HCT116 (cell line): Measurements from ENCODE around the gene MMEL1. TPM values are rescaled to one million over a fixed set of nuclear protein-coding genes. Genes with fewer than 3 reads are reported as not detected.
"Not testable (repeated sequence)": the region's sequence is repeated elsewhere in the genome, so short reads cannot be mapped to it uniquely, and the experiment has no call there.

ENCODE experiments used
- ATAC-seq: fragments of 200-7000 bp; cut with Tn5 transposase; 2 replicates; pipeline ENCODE4 v1.9.1; 2020; ENCODE audit warnings: mild to moderate bottlenecking, moderate library complexity
- BruUV-seq: library from RNA; stranded (reverse); fragments of 400-500 nt; replicated peaks from 2 replicates; lab custom pipeline; 2021; lab: Mats Ljungman, UMichigan
- CTCF ChIA-PET: fragments of 300-600 bp; sonication (Branson Sonifier 250); formaldehyde crosslinking; loops from one replicate; lab custom pipeline; 2021; ENCODE audit warnings: antibody characterized with exemption; lab: Charles Lee
- POLR2A ChIA-PET: fragments of 300-600, 350-600 bp; sonication (Branson Sonifier 250); formaldehyde crosslinking; loops from one replicate; lab custom pipeline; 2021; ENCODE audit warnings: antibody characterized with exemption; lab: Charles Lee
- RAD21 ChIA-PET, 2 experiments: fragments of 300-600 bp; sonication (Branson Sonifier 250); formaldehyde crosslinking; loops; one replicate each; lab custom pipeline; 2023; ENCODE audit warnings: low total read pairs in 2 of 2; ENCODE audit not compliant: uncharacterized antibody in 2 of 2, unreplicated experiment in 2 of 2, low non-redundant PET in 1 of 2; lab: Charles Lee
- DNase-seq: peaks from one replicate; pipeline ENCODE4 v3.0.0-alpha.2; 2010; ENCODE audit warnings: low read depth, low spot score
- H2AFZ ChIP-seq: fragments of 200-600 bp; shearing (Covaris generic), sonication (generic); 2 replicates; pipeline ENCODE4 v1.6.1; 2017; ENCODE audit warnings: low read depth, mixed run types, mixed read lengths, antibody characterized with exemption, low read length; ENCODE audit not compliant: poor library complexity, severe bottlenecking
- H3K27ac ChIP-seq: 2 replicates; pipeline ENCODE4 v1.5.1; 2012; ENCODE audit warnings: low read depth, low read length
- H3K27me3 ChIP-seq: fragments of 200-600 bp; sonication (generic); 2 replicates; pipeline ENCODE4 v1.6.1; 2016; ENCODE audit warnings: mixed run types, low read length, mixed read lengths; ENCODE audit not compliant: insufficient read depth
- H3K36me3 ChIP-seq, 2 experiments: fragments of 200-500 bp in 1 of 2; fragments of 200-600 bp in 1 of 2; sonication (Bioruptor generic) in 1 of 2; sonication (generic) in 1 of 2; 2 replicates each; pipeline versions ENCODE4 v1.5.1 to v1.6.1; 2014 to 2016; ENCODE audit warnings: low read length in 2 of 2, inconsistent platforms in 1 of 2, mixed read lengths in 1 of 2, mixed run types in 1 of 2; ENCODE audit not compliant: insufficient read depth in 2 of 2, control insufficient read depth in 1 of 2
- H3K4me1 ChIP-seq, 2 experiments: fragments of 200-600 bp in 1 of 2; sonication (generic) in 1 of 2; 2 replicates each; pipeline versions ENCODE4 v1.5.1 to v1.6.1; 2012 to 2017; ENCODE audit warnings: low read length in 2 of 2, inconsistent platforms in 1 of 2, mild to moderate bottlenecking in 1 of 2, mixed read lengths in 1 of 2, mixed run types in 1 of 2, moderate library complexity in 1 of 2; ENCODE audit not compliant: insufficient read depth in 2 of 2, control insufficient read depth in 1 of 2
- H3K4me2 ChIP-seq: fragments of 200-600 bp; sonication (generic); 2 replicates; pipeline ENCODE4 v1.6.1; 2017; ENCODE audit warnings: mixed run types, low read length, mixed read lengths
- H3K4me3 ChIP-seq, 2 experiments: fragments of 200-600 bp in 1 of 2; sonication (generic) in 1 of 2; replicated peaks in 1 of 2; 2 replicates each; pipeline ENCODE4 v1.5.1; 2011 to 2016; ENCODE audit warnings: low read length in 2 of 2, control low read depth in 1 of 2, low read depth in 1 of 2, mild to moderate bottlenecking in 1 of 2, mixed read lengths in 1 of 2, mixed run types in 1 of 2
- H3K79me2 ChIP-seq: fragments of 200-600 bp; sonication (generic); 2 replicates; pipeline ENCODE4 v1.6.1; 2017; ENCODE audit warnings: mild to moderate bottlenecking, mixed run types, low read length, moderate library complexity, mixed read lengths; ENCODE audit not compliant: insufficient read depth
- H3K9ac ChIP-seq: fragments of 200-600 bp; sonication (generic); 2 replicates; pipeline ENCODE4 v1.6.1; 2016; ENCODE audit warnings: low read length, mixed read lengths
- H3K9me2 ChIP-seq: fragments of 200-600 bp; sonication (generic), shearing (Covaris generic); 2 replicates; pipeline ENCODE4 v1.6.1; 2017; ENCODE audit warnings: mixed run types, mild to moderate bottlenecking, moderate library complexity; ENCODE audit not compliant: insufficient read depth
- H3K9me3 ChIP-seq, 2 experiments: fragments of 200-500 bp in 1 of 2; fragments of 200-600 bp in 1 of 2; sonication (Bioruptor generic) in 1 of 2; sonication (generic) in 1 of 2; 2 replicates each; pipeline ENCODE4 v1.6.1; 2014 to 2017; ENCODE audit warnings: low read length in 2 of 2, mixed read lengths in 2 of 2, inconsistent platforms in 1 of 2, low read depth in 1 of 2, mild to moderate bottlenecking in 1 of 2, mixed run types in 1 of 2, moderate library complexity in 1 of 2; ENCODE audit not compliant: control insufficient read depth in 1 of 2, insufficient read depth in 1 of 2
- H4K20me1 ChIP-seq: fragments of 200-600 bp; sonication (generic), shearing (Covaris generic); 2 replicates; pipeline ENCODE4 v1.6.1; 2017; ENCODE audit warnings: mixed run types, mild to moderate bottlenecking, moderate library complexity; ENCODE audit not compliant: insufficient read depth
- CTCF ChIP-seq, 3 experiments: fragments of 200-600 bp in 1 of 3; sonication (generic) in 1 of 3; IDR thresholded peaks in 2 of 3; conservative IDR thresholded peaks in 1 of 3; 2 replicates each; pipeline ENCODE4 v1.5.1; 2012 to 2017; ENCODE audit warnings: low read depth in 2 of 3, low read length in 2 of 3, antibody characterized with exemption in 1 of 3, borderline replicate concordance in 1 of 3, control low read depth in 1 of 3, mild to moderate bottlenecking in 1 of 3, mixed read lengths in 1 of 3, mixed run types in 1 of 3, moderate library complexity in 1 of 3; ENCODE audit not compliant: insufficient read depth in 1 of 3
- POLR2AphosphoS5 ChIP-seq: IDR thresholded peaks from 2 replicates; pipeline ENCODE4 v1.6.1; 2011; ENCODE audit warnings: mild to moderate bottlenecking, low read depth, low read length, moderate library complexity
- TCF7L2 ChIP-seq: IDR thresholded peaks from 2 replicates; pipeline ENCODE4 v1.7.0; 2011; ENCODE audit warnings: borderline replicate concordance, inconsistent platforms; ENCODE audit not compliant: insufficient read depth, insufficient read length; ENCODE audit errors: extremely low read depth
- YY1 ChIP-seq: IDR thresholded peaks from 2 replicates; pipeline ENCODE4 v1.6.1; 2011; ENCODE audit warnings: low read length, low read depth, moderate library complexity, mild to moderate bottlenecking; ENCODE audit not compliant: insufficient replicate concordance; ENCODE audit errors: extremely low read depth
- intact Hi-C: fragments of 100-400 bp; cut with micrococcal nuclease; formaldehyde crosslinking; loops from 2 replicates; pipeline ENCODE4 v1.10.0; 2022
- total RNA-seq: library from RNA; stranded (reverse); gene quantifications from one replicate; pipeline ENCODE4 v1.2.1, GENCODE V29; 2021; ENCODE audit not compliant: unreplicated experiment

Gene MMEL1
- total RNA-seq, 1 experiment from 2014 or later, result 2.7 TPM

GRCh38 chr1:2549367-2550029 lies 83.3 kb downstream of the MMEL1 start:
- H3K27ac ChIP-seq, result peak overlapping the region; percentile 93
- ATAC-seq, POLR2A ChIA-PET: not testable (repeated sequence)

GRCh38 chr1:2548068-2548589 lies 84.7 kb downstream of the MMEL1 start:
- peaks cover 24 to 44% of the 10 kb centered on the region in 2 experiments for H3K4me1 ChIP-seq
- no TSS peak for BruUV-seq
- H4K20me1 ChIP-seq, result no peaks in the 10 kb centered on the region
- peak; percentile 58 for ATAC-seq
- ChIA-PET POLR2A (interaction anchor here (1.1 to 1.6 kb wide), 2 partner anchors 133 to 135 kb away, joined by 3 to 4 read pairs; no protein-coding TSS in a partner anchor), RAD21 (no interaction called here), CTCF (interaction anchor here (0.9 to 2.4 kb wide), 8 partner anchors 22 to 353 kb away, joined by 3 to 13 read pairs (median 6); partner anchors contain the start of genes FAAP20, PANK4 and PEX10)
- H3K27ac ChIP-seq, result peak overlapping the region; percentile 93
- peak overlapping the region; percentile 66 to 70 for H3K4me3 ChIP-seq
- intact Hi-C loops, result loop anchor here (1.0 kb wide), 3 partner anchors 134 to 353 kb away; no protein-coding TSS in a partner anchor
- TF ChIP-seq TCF7L2 (no peak), YY1 (peak; percentile 46), CTCF (IDR thresholded peaks at IDR 0.05 in 2 of 3, conservative IDR thresholded peaks at IDR 0.05 in 1 of 3; ENCODE audit: borderline replicate concordance in 1 of 3, insufficient read depth in 1 of 3, low read depth in 2 of 3, low read length in 2 of 3) (peak in 2 of 3 experiments; percentile 92 to 96; a peak in 4 of 6 replicates), POLR2AphosphoS5 (peak; percentile 63)
- no peaks in the 10 kb centered on the region for H3K27me3 ChIP-seq
- no peaks in the 10 kb centered on the region for H3K9me2 ChIP-seq
- H3K79me2 ChIP-seq, result no peaks in the 10 kb centered on the region
- no peak overlapping the region for H2AFZ ChIP-seq
- H3K9ac ChIP-seq, result peak overlapping the region; percentile 82
- H3K4me2 ChIP-seq, result peak overlapping the region; percentile 97
- H3K36me3 ChIP-seq, result no peaks in the 10 kb centered on the region
- H3K9me3 ChIP-seq, result no peaks in the 10 kb centered on the region
- peak; percentile 70 for DNase-seq

More at GRCh38 chr1:2549367-2550029, 83.3 kb downstream of the MMEL1 start:
- Histone ChIP-seq H3K4me2 (peak overlapping the region; percentile 97), H3K4me1 (peaks cover 24 to 44% of the 10 kb centered on the region in 2 experiments)
- H4K20me1 ChIP-seq, H3K9ac ChIP-seq, H2AFZ ChIP-seq, H3K36me3 ChIP-seq, H3K27me3 ChIP-seq, BruUV-seq, H3K9me2 ChIP-seq, DNase-seq, H3K4me3 ChIP-seq, intact Hi-C loops, H3K9me3 ChIP-seq, H3K79me2 ChIP-seq, RAD21 ChIA-PET: not testable (repeated sequence)
- CTCF ChIA-PET, result interaction anchor here (1.3 kb wide), 1 partner anchor 135 kb away, joined by 9 read pairs; no protein-coding TSS in a partner anchor
